DND-41 (cell line): ENCODE data around the gene MRPL33.

Experiments used
- ATAC-seq: fragments of 200-7000 bp; cut with Tn5 transposase; 3 replicates; pipeline ENCODE4 v1.9.1; 2021; ENCODE audit warnings: low read depth; ENCODE audit not compliant: insufficient read depth
- DNase-seq: peaks from one replicate; pipeline ENCODE4 v3.0.0-alpha.2; 2020
- H2AFZ ChIP-seq: 2 replicates; pipeline ENCODE4 v1.6.0; 2012; ENCODE audit warnings: low read depth, low read length
- H3K27ac ChIP-seq: 2 replicates; pipeline ENCODE4 v1.5.1; 2012; ENCODE audit warnings: low read length, inconsistent platforms
- H3K27me3 ChIP-seq: fragments of 200-600 bp; sonication (generic); 2 replicates; pipeline ENCODE4 v1.6.0; 2012; ENCODE audit warnings: low read length, mild to moderate bottlenecking, inconsistent platforms; ENCODE audit not compliant: insufficient read depth, poor library complexity
- H3K36me3 ChIP-seq: 2 replicates; pipeline ENCODE4 v1.5.1; 2012; ENCODE audit warnings: low read length, inconsistent platforms; ENCODE audit not compliant: insufficient read depth
- H3K4me1 ChIP-seq: 2 replicates; pipeline ENCODE4 v1.5.1; 2012; ENCODE audit warnings: mild to moderate bottlenecking, low read length; ENCODE audit not compliant: insufficient read depth
- H3K4me2 ChIP-seq: 2 replicates; pipeline ENCODE4 v1.6.0; 2012; ENCODE audit warnings: mild to moderate bottlenecking, moderate library complexity, low read length, inconsistent platforms; ENCODE audit not compliant: insufficient read depth
- H3K4me3 ChIP-seq, 2 experiments: fragments of 200-600 bp in 1 of 2; shearing (Covaris generic) in 1 of 2; 2 replicates each; pipeline ENCODE4 v1.5.1; 2012 to 2016; ENCODE audit warnings: inconsistent platforms in 2 of 2, low read length in 2 of 2, mild to moderate bottlenecking in 2 of 2, low read depth in 1 of 2, moderate library complexity in 1 of 2
- H3K79me2 ChIP-seq: 2 replicates; pipeline ENCODE4 v1.6.0; 2012; ENCODE audit warnings: low read length, inconsistent platforms; ENCODE audit not compliant: insufficient read depth
- H3K9ac ChIP-seq: 2 replicates; pipeline ENCODE4 v1.6.0; 2012; ENCODE audit warnings: low read depth, mild to moderate bottlenecking, inconsistent platforms, low read length, moderate library complexity
- H3K9me3 ChIP-seq: 2 replicates; pipeline ENCODE4 v1.5.1; 2012; ENCODE audit warnings: low read length, moderate library complexity, mild to moderate bottlenecking, inconsistent platforms; ENCODE audit not compliant: insufficient read depth, severe bottlenecking
- H4K20me1 ChIP-seq: 2 replicates; pipeline ENCODE4 v1.6.0; 2012; ENCODE audit warnings: low read length; ENCODE audit not compliant: insufficient read depth
- EZH2 ChIP-seq: IDR thresholded peaks from 3 replicates; pipeline ENCODE4 v1.6.1; 2012; ENCODE audit warnings: borderline replicate concordance, low read depth, mild to moderate bottlenecking, moderate library complexity, low read length, inconsistent platforms; ENCODE audit not compliant: severe bottlenecking
- TF ChIP-seq, protein P1 (sequence below): IDR thresholded peaks from 2 replicates; pipeline ENCODE4 v1.5.1; 2012; ENCODE audit warnings: borderline replicate concordance, low read length, moderate library complexity, mild to moderate bottlenecking; ENCODE audit not compliant: poor library complexity, severe bottlenecking; ENCODE audit errors: extremely low read depth

The MRPL33 gene

DNA sequence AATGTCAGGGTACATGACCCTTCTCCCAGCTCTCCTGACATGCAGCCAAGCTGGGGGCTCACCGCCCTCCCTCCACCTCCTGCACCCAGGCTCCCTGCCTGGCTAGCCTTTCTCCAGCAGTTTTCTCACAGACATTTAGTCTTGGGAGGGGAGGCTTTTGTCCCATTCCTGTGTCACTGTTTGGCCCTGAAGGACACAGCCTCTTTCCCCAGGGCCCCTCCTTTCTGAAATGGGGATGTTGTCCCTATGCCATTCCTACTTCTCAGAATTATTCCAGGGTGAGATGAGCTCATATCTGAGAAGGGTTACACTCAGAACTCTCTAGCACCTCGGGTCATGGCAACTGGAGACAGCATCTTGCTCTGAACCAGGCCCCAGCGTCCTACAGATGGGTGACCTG lies 47.3 kb upstream of the MRPL33 start:
- ATAC-seq (no peak), DNase-seq (no peak)
- H3K27me3 ChIP-seq, result no peaks in the 10 kb centered on the region
- no peaks in the 10 kb centered on the region for H3K9me3 ChIP-seq
- no peaks in the 10 kb centered on the region for H3K36me3 ChIP-seq
- TF ChIP-seq EZH2, result no peak
- TF ChIP-seq, protein P1, sequence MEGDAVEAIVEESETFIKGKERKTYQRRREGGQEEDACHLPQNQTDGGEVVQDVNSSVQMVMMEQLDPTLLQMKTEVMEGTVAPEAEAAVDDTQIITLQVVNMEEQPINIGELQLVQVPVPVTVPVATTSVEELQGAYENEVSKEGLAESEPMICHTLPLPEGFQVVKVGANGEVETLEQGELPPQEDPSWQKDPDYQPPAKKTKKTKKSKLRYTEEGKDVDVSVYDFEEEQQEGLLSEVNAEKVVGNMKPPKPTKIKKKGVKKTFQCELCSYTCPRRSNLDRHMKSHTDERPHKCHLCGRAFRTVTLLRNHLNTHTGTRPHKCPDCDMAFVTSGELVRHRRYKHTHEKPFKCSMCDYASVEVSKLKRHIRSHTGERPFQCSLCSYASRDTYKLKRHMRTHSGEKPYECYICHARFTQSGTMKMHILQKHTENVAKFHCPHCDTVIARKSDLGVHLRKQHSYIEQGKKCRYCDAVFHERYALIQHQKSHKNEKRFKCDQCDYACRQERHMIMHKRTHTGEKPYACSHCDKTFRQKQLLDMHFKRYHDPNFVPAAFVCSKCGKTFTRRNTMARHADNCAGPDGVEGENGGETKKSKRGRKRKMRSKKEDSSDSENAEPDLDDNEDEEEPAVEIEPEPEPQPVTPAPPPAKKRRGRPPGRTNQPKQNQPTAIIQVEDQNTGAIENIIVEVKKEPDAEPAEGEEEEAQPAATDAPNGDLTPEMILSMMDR, result no peak
- no peak overlapping the region for H3K9ac ChIP-seq
- H4K20me1 ChIP-seq, result no peaks in the 10 kb centered on the region
- no peak overlapping the region for H3K4me3 ChIP-seq
- no peak overlapping the region for H3K27ac ChIP-seq
- no peaks in the 10 kb centered on the region for H3K4me1 ChIP-seq
- no peak overlapping the region; the same call in 1 of the 2 replicates for H2AFZ ChIP-seq
- H3K79me2 ChIP-seq, result no peaks in the 10 kb centered on the region
- no peak overlapping the region for H3K4me2 ChIP-seq

DNA sequence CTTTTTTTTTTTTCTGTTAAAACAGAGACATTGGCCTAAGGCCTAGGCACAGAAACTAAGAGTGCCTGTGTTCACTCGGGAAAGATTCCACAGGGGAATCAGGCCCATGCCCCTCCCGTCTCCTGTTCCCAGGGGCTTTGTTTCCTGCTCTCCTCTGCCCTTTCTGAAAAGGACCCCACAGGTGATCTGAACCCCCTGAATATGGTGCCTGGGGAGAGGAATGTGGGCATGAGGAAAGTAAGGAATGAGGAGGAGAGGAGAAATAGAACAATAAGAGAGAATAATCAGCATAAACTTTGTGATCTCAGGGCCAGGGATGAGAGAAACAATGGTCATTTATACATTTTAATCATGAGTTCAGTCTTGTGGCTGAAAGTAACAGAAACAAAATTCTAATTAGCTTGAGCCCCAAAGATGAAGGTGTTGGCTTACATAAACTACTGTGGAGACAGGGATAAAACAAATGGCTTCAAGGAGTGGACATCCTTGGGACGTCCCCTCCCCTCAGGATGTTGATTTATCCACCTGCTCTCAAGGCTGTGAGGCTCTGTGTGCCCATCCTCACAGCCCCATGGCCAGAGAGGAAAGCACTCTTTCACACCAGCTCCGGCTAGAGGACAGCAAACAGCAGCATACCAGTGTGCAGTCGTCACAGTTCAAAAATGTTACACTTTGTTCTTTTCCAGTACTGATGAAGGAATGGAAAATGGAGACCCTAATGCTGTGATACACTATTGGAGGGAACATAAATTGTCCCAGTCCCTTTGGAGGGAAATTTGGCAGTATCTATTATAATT lies 46.4 kb upstream of the MRPL33 start:
- no peak overlapping the region for H2AFZ ChIP-seq
- no peak overlapping the region for H3K9ac ChIP-seq
- TF ChIP-seq, protein P1, result no peak
- no peaks in the 10 kb centered on the region for H3K27me3 ChIP-seq
- no peak overlapping the region for H3K27ac ChIP-seq
- no peak for DNase-seq
- H3K4me3 ChIP-seq, result no peak overlapping the region
- H3K79me2 ChIP-seq, result no peaks in the 10 kb centered on the region
- H4K20me1 ChIP-seq, result no peaks in the 10 kb centered on the region
- H3K36me3 ChIP-seq, result no peaks in the 10 kb centered on the region
- ATAC-seq, result no peak
- no peaks in the 10 kb centered on the region for H3K9me3 ChIP-seq
- no peaks in the 10 kb centered on the region for H3K4me1 ChIP-seq
- no peak overlapping the region for H3K4me2 ChIP-seq

- Histone ChIP-seq H4K20me1 (no peaks in the 10 kb centered on the region), H2AFZ (no peak overlapping the region), H3K4me1 (no peaks in the 10 kb centered on the region), H3K9ac (no peak overlapping the region), H3K4me2 (no peak overlapping the region), H3K36me3 (no peaks in the 10 kb centered on the region), H3K27ac (no peak overlapping the region), H3K9me3 (no peaks in the 10 kb centered on the region), H3K4me3 (no peak overlapping the region), H3K27me3 (no peaks in the 10 kb centered on the region), H3K79me2 (no peaks in the 10 kb centered on the region)
- TF ChIP-seq, protein P1, result no peak
- no peak for TF ChIP-seq EZH2
- DNase-seq (no peak), ATAC-seq (no peak)
Measured at GRCh38 chr2:27727257-27727656, 44.3 kb upstream of the MRPL33 start.
